K562 (cell line): ENCODE results near the gene ZNF343. TPM values are rescaled to one million over a fixed set of nuclear protein-coding genes. Genes with fewer than 3 reads are reported as not detected.
A peak's percentile ranks its signal among the peaks of the same experiment; 100 is the strongest.

Experiments
- CBX2 ChIP-seq: fragments of 200-600 bp; sonication (generic); IDR thresholded peaks from one replicate; pipeline ENCODE4 v1.6.1; 2012; ENCODE audit warnings: mild to moderate bottlenecking, low read length, inconsistent platforms; ENCODE audit not compliant: insufficient read depth, poor library complexity, severe bottlenecking
- FUS ChIP-seq: fragments of 200-400 bp; formaldehyde crosslinking; optimal IDR thresholded peaks from 2 replicates; pipeline ENCODE3; 2017; ENCODE audit warnings: low read depth, low read length
- HDAC6 ChIP-seq: IDR thresholded peaks from 2 replicates; pipeline ENCODE4 v1.6.1; 2012; ENCODE audit warnings: low read depth, mild to moderate bottlenecking, control low read depth, inconsistent platforms, low read length, moderate library complexity
- NFYB ChIP-seq: IDR thresholded peaks from 2 replicates; pipeline ENCODE4 v1.6.1; 2011; ENCODE audit warnings: mild to moderate bottlenecking, moderate library complexity; ENCODE audit not compliant: insufficient read length; ENCODE audit errors: extremely low read depth
- PTBP1 ChIP-seq: fragments of 200-400 bp; formaldehyde crosslinking; IDR thresholded peaks from 2 replicates; pipeline ENCODE4 v1.6.1; 2017; ENCODE audit warnings: low read depth, low read length
- ZNF668 ChIP-seq: fragments of 250-450 bp; sonication (Bioruptor Pico); IDR thresholded peaks from 2 replicates; pipeline ENCODE4 v1.8.0; 2022; ENCODE audit warnings: mild to moderate bottlenecking, inconsistent platforms
- polyA plus RNA-seq, 8 experiments: library from polyadenylated mRNA; depleted of rRNA in 4 of 8; stranded (reverse) in 5 of 8; unstranded in 3 of 8; fragments of >200 nt; fragmentation: Nextera tagmentation in 2 of 8; fragmentation: Illumina TruSeq in 1 of 8; extraction: Ambion mirVana in 2 of 8; extraction: Trizol in 1 of 8; gene quantifications; 2 replicates each; pipeline versions ENCODE4 v1.2.1 to v1.2.3, GENCODE V29; 2011 to 2014; ENCODE audit warnings: inconsistent platforms in 1 of 8, missing spikeins in 1 of 8
- total RNA-seq, 7 experiments: library from RNA; depleted of rRNA in 6 of 7; stranded (reverse); fragments of >200 nt in 6 of 7; fragmentation: Illumina TruSeq in 2 of 7; extraction: Trizol in 2 of 7; gene quantifications; 2 replicates each; pipeline versions ENCODE4 v1.2.1 to v1.2.3, GENCODE V29; 2011 to 2021; ENCODE audit warnings: low replicate concordance in 1 of 7
- TF ChIP-seq, protein P1 (sequence below): sonication (generic); formaldehyde crosslinking; IDR thresholded peaks from 2 replicates; pipeline ENCODE4 v1.8.1; 2023; ENCODE audit warnings: mild to moderate bottlenecking, missing genetic modification reagents
- TF ChIP-seq, protein P2 (sequence below): fragments of 450-650 bp; IDR thresholded peaks from 2 replicates; pipeline ENCODE4 v1.6.1; 2016; ENCODE audit warnings: low read depth, mild to moderate bottlenecking, moderate library complexity
- TF ChIP-seq, protein P3 (sequence below): fragments of 250-450 bp; sonication (Bioruptor Pico); IDR thresholded peaks from 2 replicates; pipeline ENCODE4 v1.4.0; 2020; ENCODE audit warnings: mild to moderate bottlenecking, moderate library complexity
- TF ChIP-seq, protein P4 (sequence below): fragments of 250-450 bp; sonication (Bioruptor Pico); IDR thresholded peaks from 2 replicates; pipeline ENCODE4 v1.4.0; 2020; ENCODE audit warnings: mild to moderate bottlenecking, moderate library complexity, borderline replicate concordance
- TF ChIP-seq, protein P5 (sequence below): fragments of 250-450 bp; sonication (Bioruptor Pico); IDR thresholded peaks from 2 replicates; pipeline ENCODE4 v1.4.0; 2020
- TF ChIP-seq, protein P6 (sequence below): fragments of 250-450 bp; sonication (Bioruptor Pico); IDR thresholded peaks from 2 replicates; pipeline ENCODE4 v1.5.0; 2021

Gene ZNF343
- total and polyA plus RNA-seq, 9 of the 15 experiments (the other 6 are each of a cell fraction or from before 2014, with no cell fraction given), result 1.4 to 9.8 (median 6.4) TPM

DNA sequence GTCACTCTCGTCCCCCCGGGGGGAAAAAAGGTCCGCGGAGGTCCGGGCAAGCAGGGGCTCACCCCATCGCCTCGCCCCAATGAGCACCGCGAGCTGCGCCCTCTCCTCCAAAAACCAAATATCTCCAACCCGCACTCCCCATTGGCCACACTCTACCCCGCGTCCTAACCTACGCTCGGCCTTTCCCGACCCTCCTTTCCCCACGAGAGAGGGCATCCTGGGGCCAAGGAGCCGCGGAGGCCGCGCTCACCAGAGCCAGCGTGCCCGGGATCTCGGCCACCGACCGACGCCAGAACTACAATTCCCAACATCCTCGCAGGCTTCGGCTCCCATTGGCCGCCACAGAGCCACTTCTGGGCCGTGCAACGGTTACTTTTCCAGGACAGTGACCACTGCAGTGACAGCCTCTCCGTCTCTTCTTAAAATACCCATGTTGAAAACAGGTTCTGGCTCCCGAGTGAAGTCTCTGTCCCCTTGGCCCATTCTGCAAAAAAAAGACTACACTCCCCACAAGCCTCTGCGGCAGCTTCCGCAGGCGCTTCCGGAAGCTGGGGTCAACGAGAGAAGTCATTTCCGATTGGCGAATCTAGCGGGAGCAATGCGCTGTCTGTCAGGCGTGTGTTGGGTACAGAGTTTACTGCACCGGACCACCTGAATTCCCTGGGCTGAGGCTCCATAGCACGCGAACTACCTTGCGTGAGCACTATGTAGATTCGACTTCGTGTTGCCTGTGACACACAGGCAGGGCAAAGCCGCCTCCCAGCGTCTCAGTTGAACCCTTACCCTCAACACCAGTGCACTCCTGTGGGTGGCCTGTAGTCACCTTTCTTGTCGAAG, at the start of gene ZNF343 (continued):
- TF ChIP-seq, protein P1, sequence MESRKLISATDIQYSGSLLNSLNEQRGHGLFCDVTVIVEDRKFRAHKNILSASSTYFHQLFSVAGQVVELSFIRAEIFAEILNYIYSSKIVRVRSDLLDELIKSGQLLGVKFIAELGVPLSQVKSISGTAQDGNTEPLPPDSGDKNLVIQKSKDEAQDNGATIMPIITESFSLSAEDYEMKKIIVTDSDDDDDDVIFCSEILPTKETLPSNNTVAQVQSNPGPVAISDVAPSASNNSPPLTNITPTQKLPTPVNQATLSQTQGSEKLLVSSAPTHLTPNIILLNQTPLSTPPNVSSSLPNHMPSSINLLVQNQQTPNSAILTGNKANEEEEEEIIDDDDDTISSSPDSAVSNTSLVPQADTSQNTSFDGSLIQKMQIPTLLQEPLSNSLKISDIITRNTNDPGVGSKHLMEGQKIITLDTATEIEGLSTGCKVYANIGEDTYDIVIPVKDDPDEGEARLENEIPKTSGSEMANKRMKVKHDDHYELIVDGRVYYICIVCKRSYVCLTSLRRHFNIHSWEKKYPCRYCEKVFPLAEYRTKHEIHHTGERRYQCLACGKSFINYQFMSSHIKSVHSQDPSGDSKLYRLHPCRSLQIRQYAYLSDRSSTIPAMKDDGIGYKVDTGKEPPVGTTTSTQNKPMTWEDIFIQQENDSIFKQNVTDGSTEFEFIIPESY (CRISPR knock-in tag), result 0 out of 2 replicates have a peak, but pooled peaks have one; percentile 35
- peak; percentile 47 for TF ChIP-seq NFYB
- TF ChIP-seq ZNF668, result no peak
- no peak for TF ChIP-seq HDAC6
- TF ChIP-seq, protein P2, sequence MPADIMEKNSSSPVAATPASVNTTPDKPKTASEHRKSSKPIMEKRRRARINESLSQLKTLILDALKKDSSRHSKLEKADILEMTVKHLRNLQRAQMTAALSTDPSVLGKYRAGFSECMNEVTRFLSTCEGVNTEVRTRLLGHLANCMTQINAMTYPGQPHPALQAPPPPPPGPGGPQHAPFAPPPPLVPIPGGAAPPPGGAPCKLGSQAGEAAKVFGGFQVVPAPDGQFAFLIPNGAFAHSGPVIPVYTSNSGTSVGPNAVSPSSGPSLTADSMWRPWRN, result no peak
- TF ChIP-seq, protein P3, sequence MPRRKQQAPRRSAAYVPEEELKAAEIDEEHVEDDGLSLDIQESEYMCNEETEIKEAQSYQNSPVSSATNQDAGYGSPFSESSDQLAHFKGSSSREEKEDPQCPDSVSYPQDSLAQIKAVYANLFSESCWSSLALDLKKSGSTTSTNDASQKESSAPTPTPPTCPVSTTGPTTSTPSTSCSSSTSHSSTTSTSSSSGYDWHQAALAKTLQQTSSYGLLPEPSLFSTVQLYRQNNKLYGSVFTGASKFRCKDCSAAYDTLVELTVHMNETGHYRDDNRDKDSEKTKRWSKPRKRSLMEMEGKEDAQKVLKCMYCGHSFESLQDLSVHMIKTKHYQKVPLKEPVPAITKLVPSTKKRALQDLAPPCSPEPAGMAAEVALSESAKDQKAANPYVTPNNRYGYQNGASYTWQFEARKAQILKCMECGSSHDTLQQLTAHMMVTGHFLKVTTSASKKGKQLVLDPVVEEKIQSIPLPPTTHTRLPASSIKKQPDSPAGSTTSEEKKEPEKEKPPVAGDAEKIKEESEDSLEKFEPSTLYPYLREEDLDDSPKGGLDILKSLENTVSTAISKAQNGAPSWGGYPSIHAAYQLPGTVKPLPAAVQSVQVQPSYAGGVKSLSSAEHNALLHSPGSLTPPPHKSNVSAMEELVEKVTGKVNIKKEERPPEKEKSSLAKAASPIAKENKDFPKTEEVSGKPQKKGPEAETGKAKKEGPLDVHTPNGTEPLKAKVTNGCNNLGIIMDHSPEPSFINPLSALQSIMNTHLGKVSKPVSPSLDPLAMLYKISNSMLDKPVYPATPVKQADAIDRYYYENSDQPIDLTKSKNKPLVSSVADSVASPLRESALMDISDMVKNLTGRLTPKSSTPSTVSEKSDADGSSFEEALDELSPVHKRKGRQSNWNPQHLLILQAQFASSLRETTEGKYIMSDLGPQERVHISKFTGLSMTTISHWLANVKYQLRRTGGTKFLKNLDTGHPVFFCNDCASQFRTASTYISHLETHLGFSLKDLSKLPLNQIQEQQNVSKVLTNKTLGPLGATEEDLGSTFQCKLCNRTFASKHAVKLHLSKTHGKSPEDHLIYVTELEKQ (CRISPR knock-in tag), result no peak
- TF ChIP-seq FUS, result no peak
- TF ChIP-seq, protein P4, sequence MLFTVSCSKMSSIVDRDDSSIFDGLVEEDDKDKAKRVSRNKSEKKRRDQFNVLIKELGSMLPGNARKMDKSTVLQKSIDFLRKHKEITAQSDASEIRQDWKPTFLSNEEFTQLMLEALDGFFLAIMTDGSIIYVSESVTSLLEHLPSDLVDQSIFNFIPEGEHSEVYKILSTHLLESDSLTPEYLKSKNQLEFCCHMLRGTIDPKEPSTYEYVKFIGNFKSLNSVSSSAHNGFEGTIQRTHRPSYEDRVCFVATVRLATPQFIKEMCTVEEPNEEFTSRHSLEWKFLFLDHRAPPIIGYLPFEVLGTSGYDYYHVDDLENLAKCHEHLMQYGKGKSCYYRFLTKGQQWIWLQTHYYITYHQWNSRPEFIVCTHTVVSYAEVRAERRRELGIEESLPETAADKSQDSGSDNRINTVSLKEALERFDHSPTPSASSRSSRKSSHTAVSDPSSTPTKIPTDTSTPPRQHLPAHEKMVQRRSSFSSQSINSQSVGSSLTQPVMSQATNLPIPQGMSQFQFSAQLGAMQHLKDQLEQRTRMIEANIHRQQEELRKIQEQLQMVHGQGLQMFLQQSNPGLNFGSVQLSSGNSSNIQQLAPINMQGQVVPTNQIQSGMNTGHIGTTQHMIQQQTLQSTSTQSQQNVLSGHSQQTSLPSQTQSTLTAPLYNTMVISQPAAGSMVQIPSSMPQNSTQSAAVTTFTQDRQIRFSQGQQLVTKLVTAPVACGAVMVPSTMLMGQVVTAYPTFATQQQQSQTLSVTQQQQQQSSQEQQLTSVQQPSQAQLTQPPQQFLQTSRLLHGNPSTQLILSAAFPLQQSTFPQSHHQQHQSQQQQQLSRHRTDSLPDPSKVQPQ (CRISPR knock-in tag), result no peak
- TF ChIP-seq, protein P5, sequence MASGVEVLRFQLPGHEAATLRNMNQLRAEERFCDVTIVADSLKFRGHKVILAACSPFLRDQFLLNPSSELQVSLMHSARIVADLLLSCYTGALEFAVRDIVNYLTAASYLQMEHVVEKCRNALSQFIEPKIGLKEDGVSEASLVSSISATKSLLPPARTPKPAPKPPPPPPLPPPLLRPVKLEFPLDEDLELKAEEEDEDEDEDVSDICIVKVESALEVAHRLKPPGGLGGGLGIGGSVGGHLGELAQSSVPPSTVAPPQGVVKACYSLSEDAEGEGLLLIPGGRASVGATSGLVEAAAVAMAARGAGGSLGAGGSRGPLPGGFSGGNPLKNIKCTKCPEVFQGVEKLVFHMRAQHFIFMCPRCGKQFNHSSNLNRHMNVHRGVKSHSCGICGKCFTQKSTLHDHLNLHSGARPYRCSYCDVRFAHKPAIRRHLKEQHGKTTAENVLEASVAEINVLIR (CRISPR knock-in tag), result no peak
- TF ChIP-seq PTBP1, result no peak
- no peak for TF ChIP-seq CBX2
- TF ChIP-seq, protein P6, sequence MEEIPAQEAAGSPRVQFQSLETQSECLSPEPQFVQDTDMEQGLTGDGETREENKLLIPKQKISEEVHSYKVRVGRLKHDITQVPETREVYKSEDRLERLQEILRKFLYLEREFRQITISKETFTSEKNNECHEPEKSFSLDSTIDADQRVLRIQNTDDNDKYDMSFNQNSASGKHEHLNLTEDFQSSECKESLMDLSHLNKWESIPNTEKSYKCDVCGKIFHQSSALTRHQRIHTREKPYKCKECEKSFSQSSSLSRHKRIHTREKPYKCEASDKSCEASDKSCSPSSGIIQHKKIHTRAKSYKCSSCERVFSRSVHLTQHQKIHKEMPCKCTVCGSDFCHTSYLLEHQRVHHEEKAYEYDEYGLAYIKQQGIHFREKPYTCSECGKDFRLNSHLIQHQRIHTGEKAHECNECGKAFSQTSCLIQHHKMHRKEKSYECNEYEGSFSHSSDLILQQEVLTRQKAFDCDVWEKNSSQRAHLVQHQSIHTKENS (CRISPR knock-in tag), result no peak
